ENCODE measurements around the gene CATSPER1.

DNA sequence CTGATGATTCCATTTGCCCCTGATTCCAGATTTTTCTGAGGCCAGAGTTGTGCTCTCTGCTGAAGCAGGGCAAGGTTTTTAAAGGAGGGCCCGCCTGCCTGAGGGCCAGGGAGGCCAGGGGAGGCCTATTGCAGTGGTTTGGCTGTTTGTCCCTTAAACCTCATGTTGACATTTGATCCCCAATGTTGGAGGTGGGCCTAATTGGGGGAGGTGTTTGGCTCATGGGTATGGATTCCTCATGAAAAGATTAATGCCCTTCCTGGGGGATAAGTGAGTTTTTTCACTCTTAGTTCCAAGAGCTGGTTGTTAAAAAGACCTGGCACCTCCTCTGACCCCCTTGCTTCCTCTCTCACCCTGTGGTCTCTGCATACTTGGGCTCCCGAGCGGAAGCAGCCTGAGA, 13.5 kb upstream of the CATSPER1 start:
- TF ChIP-seq GATA3 (IDR thresholded peaks at IDR 0.05; ENCODE audit: low read depth, low read length) (no peak), GATA2 (IDR thresholded peaks at IDR 0.05; ENCODE audit: low read depth, low read length) (no peak)

All from SH-SY5Y (cell line).